SK-N-SH (cell line): ENCODE results near the gene KCNIP4. TPM values are rescaled to one million over a fixed set of nuclear protein-coding genes. Genes with fewer than 3 reads are reported as not detected.

Source experiments
- CTCF ChIA-PET: fragments of 300-600, 350-600 bp; formaldehyde crosslinking; extraction: SDS; loops from one replicate; lab custom pipeline; 2021; lab: Yijun Ruan, JAX
- POLR2A ChIA-PET: fragments of 350-600 bp; sonication (Branson Sonifier 250); formaldehyde crosslinking; extraction: SDS; loops from one replicate; lab custom pipeline; 2020; ENCODE audit warnings: antibody characterized with exemption, inconsistent platforms; lab: Yijun Ruan, JAX
- DNase-seq: peaks from one replicate; pipeline ENCODE4 v3.0.0; 2012
- H2AFZ ChIP-seq: fragments of 200-600 bp; sonication (generic); 2 replicates; pipeline ENCODE4 v1.8.1; 2016; ENCODE audit warnings: antibody characterized with exemption, mild to moderate bottlenecking, low read depth
- H3F3A ChIP-seq: fragments of 200-600 bp; sonication (generic); replicated peaks from 2 replicates; pipeline ENCODE3; 2016; ENCODE audit warnings: antibody characterized with exemption, mild to moderate bottlenecking; ENCODE audit not compliant: insufficient read depth
- H3K27ac ChIP-seq, 2 experiments: fragments of 200-500 bp in 1 of 2; fragments of 200-600 bp in 1 of 2; sonication (Bioruptor generic) in 1 of 2; sonication (generic), shearing (Covaris generic) in 1 of 2; 2 replicates each; pipeline versions ENCODE4 v1.5.1 to v1.6.1; 2014 to 2016; ENCODE audit warnings: low read depth in 2 of 2, inconsistent platforms in 1 of 2, low read length in 1 of 2, mild to moderate bottlenecking in 1 of 2, mixed read lengths in 1 of 2
- H3K27me3 ChIP-seq: fragments of 200-600 bp; sonication (generic), shearing (Covaris generic); 2 replicates; pipeline ENCODE4 v1.6.1; 2016; ENCODE audit warnings: mixed run types; ENCODE audit not compliant: insufficient read depth
- H3K36me3 ChIP-seq, 2 experiments: fragments of 200-500 bp in 1 of 2; fragments of 200-600 bp in 1 of 2; sonication (Bioruptor generic) in 1 of 2; sonication (generic) in 1 of 2; replicated peaks in 1 of 2; 2 replicates each; pipeline versions ENCODE3 to v1.5.1; 2014 to 2016; ENCODE audit warnings: low read length in 1 of 2, mild to moderate bottlenecking in 1 of 2; ENCODE audit not compliant: insufficient read depth in 2 of 2, control insufficient read depth in 1 of 2
- H3K4me1 ChIP-seq, 2 experiments: fragments of 200-500 bp in 1 of 2; fragments of 200-600 bp in 1 of 2; sonication (Bioruptor generic) in 1 of 2; sonication (generic), shearing (Covaris generic) in 1 of 2; 2 replicates each; pipeline versions ENCODE4 v1.5.1 to v1.6.1; 2014 to 2016; ENCODE audit warnings: low read depth in 1 of 2, low read length in 1 of 2, mixed run types in 1 of 2; ENCODE audit not compliant: insufficient read depth in 2 of 2, control insufficient read depth in 1 of 2
- H3K4me2 ChIP-seq: fragments of 200-600 bp; sonication (generic), shearing (Covaris generic); 2 replicates; pipeline ENCODE4 v1.6.1; 2017; ENCODE audit warnings: mixed run types
- H3K4me3 ChIP-seq, 2 experiments: fragments of 200-500 bp in 1 of 2; fragments of 200-600 bp in 1 of 2; sonication (Bioruptor generic) in 1 of 2; sonication (generic), shearing (Covaris generic) in 1 of 2; 2 replicates each; pipeline versions ENCODE4 v1.5.1 to v1.8.1; 2014 to 2016; ENCODE audit warnings: low read depth in 2 of 2, inconsistent platforms in 1 of 2, low read length in 1 of 2, mild to moderate bottlenecking in 1 of 2, mixed read lengths in 1 of 2, moderate library complexity in 1 of 2
- H3K79me2 ChIP-seq: fragments of 200-600 bp; sonication (generic); 2 replicates; pipeline ENCODE4 v1.8.1; 2017; ENCODE audit warnings: mild to moderate bottlenecking; ENCODE audit not compliant: insufficient read depth
- H3K9ac ChIP-seq: fragments of 200-600 bp; sonication (generic); 2 replicates; pipeline ENCODE4 v1.6.1; 2017; ENCODE audit warnings: mixed run types
- H3K9me2 ChIP-seq: fragments of 200-600 bp; sonication (generic); 2 replicates; pipeline ENCODE4 v1.6.1; 2017; ENCODE audit warnings: mixed run types
- H3K9me3 ChIP-seq: fragments of 200-600 bp; sonication (generic); 2 replicates; pipeline ENCODE4 v1.6.1; 2017; ENCODE audit warnings: mixed run types, mild to moderate bottlenecking, moderate library complexity
- H4K20me1 ChIP-seq: fragments of 200-600 bp; sonication (generic); 2 replicates; pipeline ENCODE4 v1.6.1; 2017; ENCODE audit warnings: mild to moderate bottlenecking, mixed run types; ENCODE audit not compliant: insufficient read depth
- EP300 ChIP-seq, 2 experiments: IDR thresholded peaks; 2 replicates each; pipeline versions ENCODE4 v1.4.0 to v1.6.1; 2012; ENCODE audit warnings: borderline replicate concordance in 1 of 2, low read depth in 1 of 2, low read length in 1 of 2
- FOXM1 ChIP-seq: IDR thresholded peaks from 2 replicates; pipeline ENCODE4 v1.4.0; 2012; ENCODE audit warnings: low read depth, mild to moderate bottlenecking
- GATA2 ChIP-seq: sonication (generic); formaldehyde crosslinking; IDR thresholded peaks from 2 replicates; pipeline ENCODE4 v1.5.0; 2020; ENCODE audit warnings: mild to moderate bottlenecking, missing genetic modification reagents
- JUND ChIP-seq: IDR thresholded peaks from 2 replicates; pipeline ENCODE4 v1.4.0; 2012
- NFIC ChIP-seq: IDR thresholded peaks from 2 replicates; pipeline ENCODE4 v1.4.0; 2012; ENCODE audit warnings: borderline replicate concordance
- NRF1 ChIP-seq: IDR thresholded peaks from 2 replicates; pipeline ENCODE4 v1.6.1; 2012; ENCODE audit warnings: low read depth, mild to moderate bottlenecking, low read length
- RCOR1 ChIP-seq: fragments of 150-350 bp; IDR thresholded peaks from 2 replicates; pipeline ENCODE4 v1.6.1; 2017; ENCODE audit warnings: antibody characterized with exemption, low read length
- RXRA ChIP-seq: IDR thresholded peaks from 2 replicates; pipeline ENCODE4 v1.4.0; 2012; ENCODE audit warnings: low read depth, mild to moderate bottlenecking, borderline replicate concordance
- TAF1 ChIP-seq: IDR thresholded peaks from 2 replicates; pipeline ENCODE4 v1.6.1; 2012; ENCODE audit warnings: low read depth, mild to moderate bottlenecking, low read length, moderate library complexity, borderline replicate concordance
- TCF12 ChIP-seq: IDR thresholded peaks from 2 replicates; pipeline ENCODE4 v1.4.0; 2012
- WGBS: methylation state at CpG from one replicate; pipeline ENCODE4 v1.1.6; 2017; ENCODE audit warnings: low lambda C conversion rate; 5-methylcytosine and 5-hydroxymethylcytosine counted together
- polyA plus RNA-seq, 3 experiments: library from polyadenylated mRNA; depleted of rRNA; stranded (reverse); fragments of >200 nt; gene quantifications; 2 replicates each; pipeline ENCODE4 v1.2.3, GENCODE V29; 2012

Gene KCNIP4
- polyA plus RNA-seq, 1 of the 3 experiments (the other 2 are of a cell fraction): 0.18 TPM

DNA sequence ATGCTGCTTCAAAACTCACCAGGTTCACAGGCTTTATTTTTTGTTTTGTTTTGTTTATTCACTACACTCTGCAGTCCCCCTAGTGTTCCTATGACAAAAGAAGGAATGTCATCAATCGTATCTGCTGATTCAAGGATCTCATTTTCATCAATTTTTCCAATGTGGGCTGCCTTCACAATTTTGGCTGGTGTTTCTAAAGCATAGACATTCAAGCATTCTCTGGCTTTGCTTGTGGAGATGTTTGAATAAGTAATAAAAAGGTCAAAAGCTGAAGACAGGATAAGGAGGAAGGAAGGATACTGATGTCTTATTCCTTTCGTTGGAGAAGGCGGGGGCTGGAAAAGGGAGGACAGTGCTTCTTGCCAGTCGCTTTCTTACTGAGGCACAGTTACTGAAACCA, 12.2 kb upstream of the KCNIP4 start:
- H3K9me2 ChIP-seq: no peaks in the 10 kb centered on the region
- ChIA-PET POLR2A (no interaction called here), CTCF (no interaction called here)
- DNase-seq: no peak
- no peaks in the 10 kb centered on the region for H3F3A ChIP-seq
- no peak overlapping the region for H3K27ac ChIP-seq
- H4K20me1 ChIP-seq: no peaks in the 10 kb centered on the region
- no peaks in the 10 kb centered on the region for H3K79me2 ChIP-seq
- 33% methylated on average over 4 of the region's 4 CpGs for WGBS
- H3K4me1 ChIP-seq: no peaks in the 10 kb centered on the region
- no peak overlapping the region for H2AFZ ChIP-seq
- no peaks in the 10 kb centered on the region for H3K27me3 ChIP-seq
- H3K4me3 ChIP-seq: no peak overlapping the region
- TF ChIP-seq EP300 (IDR thresholded peaks at IDR 0.05; ENCODE audit: borderline replicate concordance in 1 of 2, low read depth in 1 of 2, low read length in 1 of 2) (no peak), JUND (no peak), TAF1 (no peak), GATA2 (CRISPR knock-in tag) (no peak), RCOR1 (no peak), FOXM1 (no peak), TCF12 (no peak)
- no peak overlapping the region for H3K4me2 ChIP-seq
- H3K9ac ChIP-seq: no peak overlapping the region
- no peaks in the 10 kb centered on the region for H3K36me3 ChIP-seq
- H3K9me3 ChIP-seq: no peaks in the 10 kb centered on the region

DNA sequence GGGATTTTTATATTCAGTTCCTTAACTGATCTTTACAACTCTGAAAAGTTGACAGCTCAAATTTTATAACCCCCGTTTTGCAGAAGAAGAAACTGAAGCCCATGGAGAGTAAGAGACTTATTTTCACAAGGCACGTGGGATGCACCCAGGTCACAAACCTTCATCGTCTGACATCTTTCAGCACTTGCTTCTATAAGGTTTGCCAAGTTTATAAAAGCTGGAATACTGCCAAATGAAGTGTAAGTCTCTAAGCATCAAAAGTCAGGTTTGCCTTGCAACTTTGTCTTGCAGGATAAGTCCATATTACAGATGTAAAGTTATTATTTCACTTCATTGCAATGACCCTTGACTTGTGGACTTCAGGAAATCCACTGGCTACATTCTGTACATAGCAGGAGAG, 6.3 kb upstream of the KCNIP4 start:
- H4K20me1 ChIP-seq: no peaks in the 10 kb centered on the region
- ChIA-PET CTCF (no interaction called here), POLR2A (no interaction called here)
- H2AFZ ChIP-seq: no peak overlapping the region
- H3K79me2 ChIP-seq: no peaks in the 10 kb centered on the region
- no peaks in the 10 kb centered on the region for H3K36me3 ChIP-seq
- H3K4me3 ChIP-seq: no peak overlapping the region
- no peaks in the 10 kb centered on the region; the same call in 1 of the 2 replicates for H3K27me3 ChIP-seq
- H3K4me2 ChIP-seq: no peak overlapping the region
- H3F3A ChIP-seq: no peaks in the 10 kb centered on the region
- H3K9ac ChIP-seq: no peak overlapping the region
- DNase-seq: no peak
- H3K4me1 ChIP-seq: no peaks in the 10 kb centered on the region; a peak in 1 of 4 replicates
- no peak overlapping the region for H3K27ac ChIP-seq
- 9% methylated on average over 3 of the region's 3 CpGs for WGBS
- no peaks in the 10 kb centered on the region for H3K9me3 ChIP-seq
- TF ChIP-seq NFIC (peak; percentile 36; the same call in 1 of the 2 replicates), RXRA (no peak)
- no peaks in the 10 kb centered on the region for H3K9me2 ChIP-seq

DNA sequence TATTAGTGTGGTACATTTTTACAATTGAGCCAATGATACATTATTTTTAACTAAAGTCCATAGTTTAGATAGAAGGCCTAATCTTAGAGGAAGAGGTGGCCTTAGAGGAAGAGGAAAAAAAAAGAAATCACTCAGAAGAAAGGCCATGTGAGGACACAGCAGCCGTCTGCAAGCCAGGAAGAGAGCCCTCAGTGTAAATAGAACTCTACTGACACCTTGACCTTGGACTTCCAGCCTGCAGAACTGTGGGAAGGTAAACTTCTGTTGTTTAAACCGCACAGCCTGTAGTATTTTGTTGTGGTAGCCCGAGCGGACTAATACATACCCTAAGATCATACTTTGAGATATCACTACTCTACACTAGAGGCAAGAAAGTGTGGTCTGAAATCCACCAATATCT, 5.1 kb upstream of the KCNIP4 start:
- H3K79me2 ChIP-seq: no peaks in the 10 kb centered on the region
- H4K20me1 ChIP-seq: no peaks in the 10 kb centered on the region
- no peak overlapping the region for H3K9ac ChIP-seq
- no peaks in the 10 kb centered on the region for H3K9me2 ChIP-seq
- H3K4me1 ChIP-seq: no peaks in the 10 kb centered on the region; a peak in 1 of 4 replicates
- DNase-seq: no peak
- H3F3A ChIP-seq: no peaks in the 10 kb centered on the region
- H3K27me3 ChIP-seq: peaks cover 4% of the 10 kb centered on the region; the same call in 1 of the 2 replicates
- H2AFZ ChIP-seq: no peak overlapping the region
- H3K4me3 ChIP-seq: no peak overlapping the region
- CTCF ChIA-PET: no interaction called here
- H3K9me3 ChIP-seq: no peaks in the 10 kb centered on the region
- 10% methylated on average over 3 of the region's 4 CpGs for whole genome bisulfite sequencing
- POLR2A ChIA-PET: no interaction called here
- H3K4me2 ChIP-seq: no peak overlapping the region
- no peaks in the 10 kb centered on the region for H3K36me3 ChIP-seq
- no peak overlapping the region for H3K27ac ChIP-seq
- no peak for TF ChIP-seq NRF1
